HG03139 (cell line): ENCODE measurements around the gene ROBO1.

Experiments used
- ATAC-seq: cut with Tn5 transposase; IDR thresholded peaks from one replicate; pipeline ENCODE4 v1.9.1; 2021; ENCODE audit not compliant: unreplicated experiment

ROBO1 gene

GRCh38 chr3:78670094-78670493 is 1097.7 kb downstream of the ROBO1 start:
- ATAC-seq, result no peak

GRCh38 chr3:78668302-78668701 is 1099.5 kb downstream of the ROBO1 start:
- no peak for ATAC-seq

- no peak for ATAC-seq
Measured at GRCh38 chr3:78666470-78666800, 1101.4 kb downstream of the ROBO1 start.

- ATAC-seq, result no peak
Measured at GRCh38 chr3:78665776-78666469, 1101.9 kb downstream of the ROBO1 start.

GRCh38 chr3:78665101-78665500 is 1102.7 kb downstream of the ROBO1 start:
- ATAC-seq, result no peak

- ATAC-seq, result no peak
Measured at GRCh38 chr3:78660957-78661356, 1106.8 kb downstream of the ROBO1 start.

GRCh38 chr3:78659386-78659987 is 1108.3 kb downstream of the ROBO1 start:
- ATAC-seq, result no peak

- ATAC-seq, result no peak
Measured at GRCh38 chr3:78647726-78648125, 1120.1 kb downstream of the ROBO1 start.

GRCh38 chr3:78645628-78646310 is 1122.0 kb downstream of the ROBO1 start:
- ATAC-seq, result peak; percentile 84

- no peak for ATAC-seq
Measured at GRCh38 chr3:78644847-78645246, 1123.0 kb downstream of the ROBO1 start.

GRCh38 chr3:78642226-78643035 is 1125.4 kb downstream of the ROBO1 start:
- no peak for ATAC-seq

GRCh38 chr3:78641703-78642102 is 1126.1 kb downstream of the ROBO1 start:
- ATAC-seq, result no peak

GRCh38 chr3:78634316-78634715 is 1133.5 kb downstream of the ROBO1 start:
- ATAC-seq, result no peak

GRCh38 chr3:78633626-78634025 is 1134.2 kb downstream of the ROBO1 start:
- ATAC-seq, result no peak

- ATAC-seq, result no peak
Measured at GRCh38 chr3:78632925-78633553, 1134.8 kb downstream of the ROBO1 start.

GRCh38 chr3:78629544-78629943 is 1138.3 kb downstream of the ROBO1 start:
- no peak for ATAC-seq

- ATAC-seq, result no peak
Measured at GRCh38 chr3:78621061-78621716, 1146.6 kb downstream of the ROBO1 start.

- ATAC-seq, result no peak
Measured at GRCh38 chr3:78614486-78614885, 1153.3 kb downstream of the ROBO1 start.

GRCh38 chr3:78613421-78613879 is 1154.3 kb downstream of the ROBO1 start:
- no peak for ATAC-seq

GRCh38 chr3:78611278-78611677 is 1156.5 kb downstream of the ROBO1 start:
- no peak for ATAC-seq
